ENCODE measurements around the gene NTSR2. TPM values are rescaled to one million over a fixed set of nuclear protein-coding genes. Genes with fewer than 3 reads are reported as not detected.

NTSR2 gene
- total and polyA plus RNA-seq, 5 donors, result 0.15 to 0.16 TPM; not detected in 3

DNA sequence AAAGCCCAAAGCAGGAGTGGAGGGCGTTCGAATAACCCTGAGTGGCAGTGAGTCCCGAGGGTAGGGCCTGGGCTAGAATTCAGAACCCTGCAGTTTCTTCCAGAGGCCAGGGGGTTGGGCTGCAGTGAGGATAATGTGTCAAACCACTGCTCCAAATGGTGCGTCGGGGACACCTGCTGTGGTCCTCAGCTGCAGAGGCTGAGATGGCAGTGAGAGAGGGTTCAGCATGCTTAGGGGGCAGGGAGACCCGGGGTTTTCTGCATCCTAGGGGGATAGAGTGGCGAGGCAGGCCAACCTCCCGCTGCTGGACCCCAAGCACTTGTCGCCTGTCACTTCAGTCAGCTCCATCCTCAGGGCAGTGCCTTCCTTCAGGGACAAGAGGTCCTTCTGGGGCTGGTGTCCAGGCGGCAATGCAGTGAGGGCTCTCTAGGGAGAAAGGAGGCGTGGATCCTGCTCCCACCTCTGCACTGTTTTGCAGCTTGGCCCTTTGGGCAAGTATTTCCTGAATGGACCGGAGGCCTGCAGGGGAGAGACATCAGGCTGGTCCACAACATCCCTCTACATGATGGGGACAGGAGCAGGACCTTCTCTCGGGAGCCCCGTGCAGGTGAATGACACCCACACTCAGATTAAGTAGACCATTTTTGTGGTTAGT, 8.4 kb upstream of the NTSR2 start:
- Histone ChIP-seq H3K4me3 (ENCODE audit: low read length) (no peak overlapping the region), H3K27ac (ENCODE audit: low read length) (no peak overlapping the region), H3K27me3 (ENCODE audit: control insufficient read depth, insufficient read depth) (no peaks in the 10 kb centered on the region), H3K4me1 (ENCODE audit: control insufficient read depth, insufficient read depth, low read length) (peaks cover 3% of the 10 kb centered on the region), H3K9me3 (ENCODE audit: control insufficient read depth, low read length) (no peaks in the 10 kb centered on the region)
- intact Hi-C loops (cut with DNase I), result no loop called here
- WGBS, result 74% methylated on average over 14 of the region's 14 CpGs
- no peak for ATAC-seq
- DNase-seq, result no peak

DNA sequence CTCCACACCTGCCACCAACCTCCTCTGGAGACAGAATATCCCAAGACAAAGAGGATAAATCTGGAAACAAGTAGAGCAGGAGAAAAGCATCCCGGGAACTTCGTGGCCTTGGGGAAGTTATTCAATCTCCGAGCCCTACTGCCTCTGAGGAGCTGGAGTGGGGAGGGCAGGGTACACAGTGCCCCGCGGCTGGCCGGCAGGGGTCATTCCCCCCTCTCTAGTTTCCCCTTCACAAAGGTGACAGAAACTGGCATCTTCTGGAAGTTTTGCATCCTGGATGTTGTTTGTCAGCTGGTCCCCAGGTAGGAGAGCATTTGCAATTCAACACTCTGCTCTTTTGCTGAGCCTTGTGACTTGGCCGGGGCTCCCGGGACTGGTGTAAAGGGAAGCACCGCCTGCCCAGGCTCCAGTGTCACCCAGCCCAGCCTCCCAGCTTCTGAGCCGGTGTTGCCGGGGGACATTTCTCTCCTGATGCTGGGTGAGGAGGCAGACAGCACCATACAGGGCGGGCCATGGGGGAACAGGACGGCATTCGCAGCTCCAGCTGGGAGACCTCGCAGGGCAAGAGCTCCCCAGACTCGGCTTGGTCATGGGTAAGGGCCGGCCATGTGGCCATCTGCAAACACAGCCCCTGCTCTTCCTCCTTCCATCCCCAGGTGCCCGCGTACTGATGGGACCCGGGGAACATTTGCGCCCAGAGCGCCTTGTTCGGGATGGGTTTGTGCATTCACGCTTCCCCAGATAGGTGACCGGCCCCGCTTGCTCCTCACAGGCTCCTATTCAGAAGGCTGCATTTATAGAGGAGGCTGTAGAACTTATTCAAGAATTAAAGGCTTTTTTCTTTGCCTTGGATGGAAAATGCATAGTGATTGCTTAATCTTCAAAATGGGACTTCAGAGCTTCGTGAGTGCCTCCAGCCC, 7.4 kb upstream of the NTSR2 start:
- intact Hi-C loops (cut with DNase I), result no loop called here
- Histone ChIP-seq H3K27me3 (ENCODE audit: control insufficient read depth, insufficient read depth) (no peaks in the 10 kb centered on the region), H3K27ac (ENCODE audit: low read length) (no peak overlapping the region), H3K4me3 (ENCODE audit: low read length) (no peak overlapping the region), H3K4me1 (ENCODE audit: control insufficient read depth, insufficient read depth, low read length) (peaks cover 3% of the 10 kb centered on the region), H3K9me3 (ENCODE audit: control insufficient read depth, low read length) (no peaks in the 10 kb centered on the region)
- 38% methylated on average over 27 of the region's 27 CpGs for WGBS
- DNase-seq (peak in 2 of 3 donors; percentile 63 to 78), ATAC-seq (peak; percentile 55 to 58)

DNA sequence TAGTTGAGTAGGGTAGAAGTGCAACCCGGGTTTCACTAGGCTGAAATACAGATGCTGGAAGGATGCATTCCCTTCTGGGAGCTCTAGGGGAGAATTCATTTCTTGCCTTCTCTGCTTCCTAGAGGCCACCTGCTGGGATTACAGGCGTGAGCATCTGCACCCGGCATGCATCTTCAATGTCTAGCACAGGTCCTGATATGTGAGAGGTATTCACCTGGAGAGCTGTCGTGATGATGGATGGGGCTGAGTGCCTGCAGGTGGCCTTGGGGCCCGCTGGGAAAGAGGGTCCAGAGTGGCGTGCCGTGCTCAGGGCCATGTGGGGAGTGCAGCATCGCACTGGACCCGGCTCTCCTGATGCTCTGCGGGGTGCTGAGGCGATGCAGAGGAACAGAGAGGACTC, 6.6 kb upstream of the NTSR2 start:
- no peaks in the 10 kb centered on the region for H3K9me3 ChIP-seq (ENCODE audit: control insufficient read depth, low read length)
- peaks cover 3% of the 10 kb centered on the region for H3K4me1 ChIP-seq (ENCODE audit: control insufficient read depth, insufficient read depth, low read length)
- H3K27ac ChIP-seq (ENCODE audit: low read length), result no peak overlapping the region
- intact Hi-C loops (cut with DNase I), result no loop called here
- DNase-seq (no peak), ATAC-seq (no peak)
- H3K27me3 ChIP-seq (ENCODE audit: control insufficient read depth, insufficient read depth), result no peaks in the 10 kb centered on the region
- 50% methylated on average over 11 of the region's 11 CpGs for WGBS
- H3K4me3 ChIP-seq (ENCODE audit: low read length), result no peak overlapping the region

DNA sequence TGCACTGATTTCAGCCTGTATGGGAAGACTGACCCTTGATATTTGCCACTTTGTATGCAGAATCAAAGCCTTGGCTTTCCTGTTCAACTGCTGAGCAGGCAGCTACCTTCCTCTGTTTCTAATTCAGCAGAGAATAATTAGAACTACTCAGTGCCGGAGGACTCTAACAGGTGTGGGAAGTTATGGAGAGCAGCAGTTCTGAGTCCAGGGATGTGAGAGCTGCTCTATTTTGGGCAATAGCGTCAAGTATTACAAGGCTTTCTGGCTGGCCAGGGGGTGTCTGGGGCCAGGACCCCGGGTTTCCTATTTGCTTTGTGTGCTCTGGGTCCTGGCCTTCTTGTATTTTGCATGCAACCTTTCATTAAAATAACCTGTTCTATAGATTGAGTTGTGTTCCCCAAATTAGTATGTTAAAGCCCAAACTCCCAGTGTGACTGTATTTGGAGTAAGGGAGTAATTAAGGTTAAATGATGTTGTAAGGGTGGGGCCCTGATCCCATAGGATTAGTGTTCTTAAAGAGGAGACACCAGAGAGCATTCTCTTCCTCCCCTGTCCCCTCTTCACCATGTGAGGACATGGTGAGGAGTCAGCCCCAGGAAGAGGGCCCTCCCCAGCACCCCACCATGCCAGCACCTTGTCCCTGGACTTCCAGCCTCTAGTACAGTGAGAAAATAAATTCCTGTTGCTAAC, 5.6 kb upstream of the NTSR2 start:
- DNase-seq (no peak), ATAC-seq (peak in 1 of 2 donors; percentile 42)
- H3K27ac ChIP-seq (ENCODE audit: low read length), result peak overlapping the region; percentile 23
- intact Hi-C loops (cut with DNase I), result no loop called here
- no peaks in the 10 kb centered on the region for H3K27me3 ChIP-seq (ENCODE audit: control insufficient read depth, insufficient read depth)
- WGBS, result 74% methylated on average over 3 of the region's 3 CpGs
- H3K4me1 ChIP-seq (ENCODE audit: control insufficient read depth, insufficient read depth, low read length), result peaks cover 3% of the 10 kb centered on the region
- no peaks in the 10 kb centered on the region for H3K9me3 ChIP-seq (ENCODE audit: control insufficient read depth, low read length)
- H3K4me3 ChIP-seq (ENCODE audit: low read length), result no peak overlapping the region

DNA sequence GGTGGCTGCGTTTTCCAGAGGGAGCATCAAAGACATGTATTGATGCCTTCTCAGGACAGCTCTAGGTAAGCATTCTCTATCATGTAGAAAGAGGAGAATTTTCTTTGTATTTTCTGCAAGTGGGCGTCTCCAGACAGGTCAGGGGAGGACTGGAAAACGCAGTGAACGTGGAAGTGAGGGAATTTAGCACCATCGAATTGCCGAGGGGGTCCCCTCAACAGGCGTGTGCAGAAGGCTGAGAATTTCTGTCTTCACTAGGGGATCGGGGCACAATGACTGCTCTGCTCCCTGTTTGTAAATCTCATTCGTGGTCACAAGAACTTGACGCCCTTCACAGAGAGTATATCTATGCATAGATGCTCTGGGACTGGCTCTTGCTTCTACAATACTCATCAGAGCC, 5.0 kb upstream of the NTSR2 start:
- Histone ChIP-seq H3K4me1 (ENCODE audit: control insufficient read depth, insufficient read depth, low read length) (peaks cover 3% of the 10 kb centered on the region), H3K9me3 (ENCODE audit: control insufficient read depth, low read length) (no peaks in the 10 kb centered on the region), H3K27me3 (ENCODE audit: control insufficient read depth, insufficient read depth) (no peaks in the 10 kb centered on the region), H3K4me3 (ENCODE audit: low read length) (no peak overlapping the region), H3K27ac (ENCODE audit: low read length) (no peak overlapping the region)
- no peak for DNase-seq
- 78% methylated on average over 10 of the region's 10 CpGs for WGBS
- intact Hi-C loops (cut with DNase I), result no loop called here
- ATAC-seq, result no peak

DNA sequence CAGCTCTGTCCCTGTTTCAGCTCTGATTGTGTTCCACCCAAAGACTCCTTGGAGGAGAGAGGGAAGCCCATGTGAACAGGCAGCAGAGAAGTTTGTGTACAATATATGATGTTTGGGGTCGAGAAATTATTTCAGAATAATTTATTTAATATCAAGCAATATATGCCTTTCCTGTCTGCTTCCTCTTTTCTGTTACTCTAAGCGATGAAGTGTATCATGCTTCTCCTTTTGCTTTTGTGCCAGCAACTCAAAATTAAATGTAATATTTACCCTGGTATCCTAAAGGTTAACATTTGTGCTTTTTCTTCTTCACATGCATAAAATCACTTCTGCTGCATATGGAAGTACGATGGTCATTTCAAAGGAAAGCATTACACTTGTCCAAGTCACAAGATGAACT, 2.4 kb upstream of the NTSR2 start:
- no peak for ATAC-seq

DNA sequence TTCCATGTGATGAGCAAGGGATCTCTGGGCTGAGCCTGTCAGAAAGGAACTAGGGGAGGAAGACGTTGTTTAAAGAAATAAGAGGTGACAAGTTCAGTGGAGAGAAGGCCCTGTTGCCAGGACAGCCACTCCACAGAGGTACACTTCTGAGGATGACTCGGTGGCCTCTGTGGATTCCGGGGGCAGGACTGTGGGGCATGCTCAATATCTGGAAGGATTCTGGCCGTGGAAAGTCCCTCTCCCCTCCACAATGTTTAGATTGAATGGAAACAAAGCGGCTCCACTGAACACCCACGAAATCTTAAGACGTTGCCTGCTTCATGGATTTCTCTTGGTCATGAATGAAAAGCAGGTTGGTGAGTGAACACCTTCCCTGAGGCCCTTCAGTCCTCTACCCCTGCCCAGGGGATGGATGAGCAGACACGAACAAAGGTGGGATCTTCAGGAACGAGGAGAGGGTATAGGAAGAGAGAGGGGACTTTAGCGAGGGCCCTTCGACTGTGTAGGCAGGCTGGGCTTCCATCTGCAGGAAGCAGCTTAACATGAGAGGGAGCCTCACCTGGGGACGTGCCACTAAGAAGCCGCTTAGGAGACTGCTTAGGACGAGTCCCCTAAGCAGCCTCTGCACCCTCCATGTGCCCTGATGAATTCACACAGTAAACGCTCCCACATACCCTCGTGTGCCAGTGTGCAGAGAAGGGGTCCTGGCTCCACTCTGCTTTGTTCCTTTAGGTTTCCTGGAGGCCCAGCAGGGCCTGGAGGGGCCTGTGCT, 1.9 kb downstream of the NTSR2 start:
- 75% methylated on average over 16 of the region's 16 CpGs for WGBS

More for the DNA sequence above, 2.4 kb upstream of the NTSR2 start:
- WGBS, result 66% methylated on average over 3 of the region's 3 CpGs
- no peaks in the 10 kb centered on the region for H3K27me3 ChIP-seq (ENCODE audit: control insufficient read depth, insufficient read depth)
- intact Hi-C loops (cut with DNase I), result no loop called here
- no peak overlapping the region for H3K4me3 ChIP-seq (ENCODE audit: low read length)
- H3K4me1 ChIP-seq (ENCODE audit: control insufficient read depth, insufficient read depth, low read length), result peaks cover 3% of the 10 kb centered on the region
- no peaks in the 10 kb centered on the region for H3K9me3 ChIP-seq (ENCODE audit: control insufficient read depth, low read length)
- no peak overlapping the region for H3K27ac ChIP-seq (ENCODE audit: low read length)
- no peak for DNase-seq

DNA sequence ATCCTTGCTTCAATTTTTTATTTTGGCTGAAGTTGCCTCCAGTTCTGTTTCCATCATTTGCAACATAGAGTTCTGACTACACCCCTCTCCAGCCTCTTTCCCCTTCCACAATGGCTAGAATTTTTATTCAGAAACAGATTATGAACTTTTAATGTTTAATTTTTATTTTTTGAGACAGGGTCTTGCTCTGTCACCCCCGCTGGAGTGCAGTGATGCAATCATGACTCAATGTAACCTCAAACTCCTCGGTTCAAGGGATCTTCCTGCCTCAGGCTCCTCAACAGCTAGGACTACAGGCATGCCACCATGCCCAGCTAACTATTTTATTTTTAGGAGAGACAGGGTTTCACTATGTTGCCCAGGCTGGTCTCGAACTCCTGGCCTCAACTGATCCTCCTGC, 2.8 kb downstream of the NTSR2 start:
- H3K27me3 ChIP-seq (ENCODE audit: control insufficient read depth, insufficient read depth), result no peaks in the 10 kb centered on the region
- DNase-seq (no peak), ATAC-seq (no peak)
- intact Hi-C loops (cut with DNase I), result no loop called here
- no peak overlapping the region for H3K4me3 ChIP-seq (ENCODE audit: low read length)
- no peaks in the 10 kb centered on the region for H3K9me3 ChIP-seq (ENCODE audit: control insufficient read depth, low read length)
- 73% methylated on average over 3 of the region's 3 CpGs for WGBS
- no peaks in the 10 kb centered on the region for H3K4me1 ChIP-seq (ENCODE audit: control insufficient read depth, insufficient read depth, low read length)
- no peak overlapping the region for H3K27ac ChIP-seq (ENCODE audit: low read length)

More for the DNA sequence above, 1.9 kb downstream of the NTSR2 start:
- Histone ChIP-seq H3K27ac (ENCODE audit: low read length) (no peak overlapping the region), H3K4me1 (ENCODE audit: control insufficient read depth, insufficient read depth, low read length) (no peaks in the 10 kb centered on the region), H3K27me3 (ENCODE audit: control insufficient read depth, insufficient read depth) (no peaks in the 10 kb centered on the region), H3K4me3 (ENCODE audit: low read length) (no peak overlapping the region), H3K9me3 (ENCODE audit: control insufficient read depth, low read length) (no peaks in the 10 kb centered on the region)
- intact Hi-C loops (cut with DNase I), result no loop called here
- no peak for DNase-seq
- ATAC-seq, result no peak

DNA sequence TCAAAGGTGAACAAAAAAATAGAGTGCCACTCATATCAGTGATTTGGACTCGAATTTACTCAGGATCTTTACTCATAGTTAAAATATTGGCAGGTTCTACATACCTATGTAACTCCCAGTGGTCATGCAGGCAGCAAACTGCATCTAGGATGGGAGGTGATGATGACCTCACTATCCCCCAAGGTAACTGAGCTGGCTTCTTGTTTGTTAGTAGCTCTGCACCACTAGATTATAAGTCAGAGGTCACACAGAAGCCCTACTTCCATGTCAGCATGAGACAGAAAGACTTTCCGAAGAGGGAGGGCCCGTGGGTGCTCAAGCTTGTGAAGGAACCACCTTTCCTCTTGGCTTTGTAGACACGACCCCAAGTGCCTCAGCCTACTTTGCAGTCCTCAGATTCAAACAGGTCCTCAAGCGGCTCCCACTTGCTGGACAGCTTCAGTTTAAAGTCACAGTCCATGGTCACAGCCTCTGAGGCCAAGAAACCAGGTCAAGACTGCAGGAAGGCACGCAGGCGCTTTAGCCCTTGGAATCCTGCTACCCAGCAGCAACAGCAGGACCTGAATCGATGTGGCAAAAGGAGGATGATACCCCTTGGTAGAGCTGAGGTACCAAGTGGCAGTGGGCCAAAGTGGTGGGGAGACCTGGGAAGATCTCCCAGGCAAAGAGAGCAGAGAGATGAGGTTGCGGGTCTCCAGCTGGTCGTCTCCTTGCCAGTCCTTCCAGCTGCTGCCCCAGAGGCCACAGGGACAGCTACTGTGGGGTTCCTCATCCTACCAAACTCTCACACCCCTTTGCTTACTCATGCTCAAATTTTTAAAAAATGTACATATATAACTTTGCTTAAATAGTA, 4.3 kb downstream of the NTSR2 start:
- Histone ChIP-seq H3K9me3 (ENCODE audit: control insufficient read depth, low read length) (no peaks in the 10 kb centered on the region), H3K27ac (ENCODE audit: low read length) (no peak overlapping the region), H3K4me1 (ENCODE audit: control insufficient read depth, insufficient read depth, low read length) (no peaks in the 10 kb centered on the region), H3K4me3 (ENCODE audit: low read length) (no peak overlapping the region), H3K27me3 (ENCODE audit: control insufficient read depth, insufficient read depth) (no peaks in the 10 kb centered on the region)
- WGBS, result 76% methylated on average over 10 of the region's 10 CpGs
- no peak for DNase-seq
- intact Hi-C loops (cut with DNase I), result no loop called here
- ATAC-seq, result no peak

DNA sequence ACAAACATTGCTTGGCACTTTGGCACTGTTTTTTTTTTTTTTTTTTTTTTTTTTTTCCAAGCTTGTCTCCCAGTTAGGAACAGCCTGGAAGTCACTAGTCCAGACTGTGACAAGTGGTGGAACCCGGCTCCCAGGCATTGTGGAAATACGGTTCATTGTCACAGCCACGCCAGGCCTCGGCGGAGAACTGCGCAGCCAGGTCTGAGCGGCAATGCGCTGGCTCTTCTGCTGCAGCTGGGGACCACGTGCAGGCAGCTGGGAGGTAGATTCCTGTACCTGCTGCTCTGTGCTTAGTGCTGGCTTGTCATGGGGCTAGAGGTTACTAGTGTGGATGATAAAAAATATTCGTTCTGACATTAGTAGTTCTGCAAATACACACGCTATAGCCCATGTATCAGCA, 5.0 kb downstream of the NTSR2 start:
- Histone ChIP-seq H3K27me3 (ENCODE audit: control insufficient read depth, insufficient read depth) (no peaks in the 10 kb centered on the region), H3K4me3 (ENCODE audit: low read length) (no peak overlapping the region), H3K4me1 (ENCODE audit: control insufficient read depth, insufficient read depth, low read length) (no peaks in the 10 kb centered on the region), H3K9me3 (ENCODE audit: control insufficient read depth, low read length) (no peaks in the 10 kb centered on the region), H3K27ac (ENCODE audit: low read length) (no peak overlapping the region)
- 87% methylated on average over 11 of the region's 11 CpGs for WGBS
- DNase-seq (no peak), ATAC-seq (no peak)
- intact Hi-C loops (cut with DNase I), result no loop called here
